Measurements from ENCODE around the gene WDR7. TPM values are rescaled to one million over a fixed set of nuclear protein-coding genes. Genes with fewer than 3 reads are reported as not detected.

Gene WDR7
- total and polyA plus RNA-seq, 2 of the 4 experiments (the other 2 are of a cell fraction), result 3.7 to 23.3 TPM

DNA sequence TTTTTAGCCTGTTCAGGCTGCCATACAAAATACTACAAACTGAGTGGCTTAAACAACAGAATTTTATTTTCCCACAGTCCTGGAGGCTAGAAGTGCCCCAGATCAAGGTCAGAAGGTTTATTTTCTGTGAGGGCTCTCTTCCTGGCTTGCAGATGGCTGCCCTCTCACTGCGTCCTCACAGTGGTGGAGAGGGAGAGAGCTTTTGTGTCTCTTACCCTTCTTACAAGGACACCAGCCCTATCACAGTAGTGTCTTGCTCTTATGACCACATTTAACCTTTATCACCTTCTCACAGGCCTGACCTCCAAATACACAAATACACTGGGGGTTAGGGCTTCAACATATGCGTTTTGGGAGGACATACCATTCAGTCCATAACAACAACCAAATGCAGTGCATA is 11.7 kb downstream of the WDR7 start:
- Histone ChIP-seq H2BK20ac (ENCODE audit: low read depth, low read length) (no peak overlapping the region), H2BK5ac (ENCODE audit: low read depth, low read length, poor library complexity, severe bottlenecking) (no peak overlapping the region), H3K9ac (ENCODE audit: low read depth, low read length) (no peak overlapping the region), H2BK120ac (ENCODE audit: low read depth, low read length) (no peak overlapping the region), H3K9me3 (ENCODE audit: control insufficient read depth, insufficient read depth, low read length) (no peaks in the 10 kb centered on the region), H3K4me3 (ENCODE audit: insufficient read depth, low read depth, low read length) (no peak overlapping the region), H3K9me1 (ENCODE audit: insufficient read depth, low read length) (peaks cover 3% of the 10 kb centered on the region; the same call in 1 of the 2 replicates), H3K36me3 (ENCODE audit: control insufficient read depth, insufficient read depth, low read length) (no peaks in the 10 kb centered on the region), H2AK5ac (ENCODE audit: low read depth, low read length) (no peak overlapping the region), H4K20me1 (ENCODE audit: insufficient read depth, low read length) (peaks cover 3% of the 10 kb centered on the region; the same call in 1 of the 2 replicates), H3K27ac (ENCODE audit: insufficient read depth, low read length) (no peak overlapping the region), H3K23ac (ENCODE audit: low read depth, low read length) (no peak overlapping the region), H4K8ac (ENCODE audit: low read depth in 2 of 2, low read length in 2 of 2) (no peak overlapping the region), H3K4ac (ENCODE audit: low read depth, low read length) (no peak overlapping the region), H4K91ac (ENCODE audit: insufficient read depth, low read depth, low read length) (no peak overlapping the region), H3K79me1 (ENCODE audit: low read depth in 1 of 2, low read length in 2 of 2) (peaks cover 32 to 33% of the 10 kb centered on the region in 2 experiments), H3K18ac (ENCODE audit: low read depth, low read length) (no peak overlapping the region), H2AFZ (replicated peaks; ENCODE audit: low read length, poor library complexity) (no peak overlapping the region), H3K4me2 (ENCODE audit: low read depth, low read length) (no peak overlapping the region), H3K56ac (ENCODE audit: extremely low read depth, insufficient read depth, low read length) (no peak overlapping the region), H2BK15ac (ENCODE audit: low read depth, low read length) (no peak overlapping the region), H3K4me1 (ENCODE audit: control insufficient read depth, insufficient read depth, low read length) (no peaks in the 10 kb centered on the region), H2AK9ac (replicated peaks; ENCODE audit: low read depth, low read length, poor library complexity) (no peak overlapping the region), H3K27me3 (ENCODE audit: control insufficient read depth, insufficient read depth, low read length) (no peaks in the 10 kb centered on the region), H4K5ac (ENCODE audit: low read depth, low read length) (no peak overlapping the region), H3K14ac (replicated peaks; ENCODE audit: low read depth, low read length) (no peak overlapping the region)
- no peak for ATAC-seq (ENCODE audit: low read depth)
- ChIA-PET CTCF (no interaction called here), POLR2A (ENCODE audit: unreplicated experiment) (interaction anchor here (0.6 kb wide), 1 partner anchor 1061 kb away, joined by 3 read pairs; no protein-coding TSS in a partner anchor)
- no CpG with 5 or more reads among the region's 2 CpGs for WGBS, 2 experiments (ENCODE audit: extremely low coverage in 2 of 2, insufficient read length in 1 of 2)
- BruUV-seq (replicated peaks), result no TSS peak
- in situ Hi-C loops (cut with MboI; ENCODE audit: low sequenced_read_pairs), result no loop called here
- TF ChIP-seq RCOR1 (IDR thresholded peaks at IDR 0.05; ENCODE audit: insufficient replicate concordance, low read length) (no peak), BHLHE40 (IDR thresholded peaks at IDR 0.05; ENCODE audit: low read depth, low read length) (no peak), NFE2L2 (IDR thresholded peaks at IDR 0.05; ENCODE audit: low read depth, low read length) (no peak), MAZ (IDR thresholded peaks at IDR 0.05; ENCODE audit: borderline replicate concordance, low read depth, low read length) (no peak), SMC3 (IDR thresholded peaks at IDR 0.05; ENCODE audit: low read depth, low read length) (no peak), CHD1 (IDR thresholded peaks at IDR 0.05; ENCODE audit: low read depth, low read length) (no peak), FOS (IDR thresholded peaks at IDR 0.05; ENCODE audit: low read depth, low read length) (no peak), RAD21 (IDR thresholded peaks at IDR 0.05; ENCODE audit: low read length) (no peak), RFX5 (IDR thresholded peaks at IDR 0.05; ENCODE audit: low read depth, low read length) (no peak), MAFK (IDR thresholded peaks at IDR 0.05; ENCODE audit: low read depth, low read length) (no peak), MXI1 (IDR thresholded peaks at IDR 0.05; ENCODE audit: borderline replicate concordance, low read depth, low read length) (no peak), POLR2A (IDR thresholded peaks at IDR 0.05; ENCODE audit: low read depth, low read length) (no peak), CEBPB (IDR thresholded peaks at IDR 0.05; ENCODE audit: low read depth, low read length) (no peak)
- TF ChIP-seq, protein P1, sequence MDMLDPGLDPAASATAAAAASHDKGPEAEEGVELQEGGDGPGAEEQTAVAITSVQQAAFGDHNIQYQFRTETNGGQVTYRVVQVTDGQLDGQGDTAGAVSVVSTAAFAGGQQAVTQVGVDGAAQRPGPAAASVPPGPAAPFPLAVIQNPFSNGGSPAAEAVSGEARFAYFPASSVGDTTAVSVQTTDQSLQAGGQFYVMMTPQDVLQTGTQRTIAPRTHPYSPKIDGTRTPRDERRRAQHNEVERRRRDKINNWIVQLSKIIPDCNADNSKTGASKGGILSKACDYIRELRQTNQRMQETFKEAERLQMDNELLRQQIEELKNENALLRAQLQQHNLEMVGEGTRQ (IDR thresholded peaks at IDR 0.05; ENCODE audit: low read depth, low read length), result no peak
- TF ChIP-seq, protein P2, sequence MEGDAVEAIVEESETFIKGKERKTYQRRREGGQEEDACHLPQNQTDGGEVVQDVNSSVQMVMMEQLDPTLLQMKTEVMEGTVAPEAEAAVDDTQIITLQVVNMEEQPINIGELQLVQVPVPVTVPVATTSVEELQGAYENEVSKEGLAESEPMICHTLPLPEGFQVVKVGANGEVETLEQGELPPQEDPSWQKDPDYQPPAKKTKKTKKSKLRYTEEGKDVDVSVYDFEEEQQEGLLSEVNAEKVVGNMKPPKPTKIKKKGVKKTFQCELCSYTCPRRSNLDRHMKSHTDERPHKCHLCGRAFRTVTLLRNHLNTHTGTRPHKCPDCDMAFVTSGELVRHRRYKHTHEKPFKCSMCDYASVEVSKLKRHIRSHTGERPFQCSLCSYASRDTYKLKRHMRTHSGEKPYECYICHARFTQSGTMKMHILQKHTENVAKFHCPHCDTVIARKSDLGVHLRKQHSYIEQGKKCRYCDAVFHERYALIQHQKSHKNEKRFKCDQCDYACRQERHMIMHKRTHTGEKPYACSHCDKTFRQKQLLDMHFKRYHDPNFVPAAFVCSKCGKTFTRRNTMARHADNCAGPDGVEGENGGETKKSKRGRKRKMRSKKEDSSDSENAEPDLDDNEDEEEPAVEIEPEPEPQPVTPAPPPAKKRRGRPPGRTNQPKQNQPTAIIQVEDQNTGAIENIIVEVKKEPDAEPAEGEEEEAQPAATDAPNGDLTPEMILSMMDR (conservative IDR thresholded peaks at IDR 0.05; ENCODE audit: low read depth, low read length), result no peak
- TF ChIP-seq, protein P3, sequence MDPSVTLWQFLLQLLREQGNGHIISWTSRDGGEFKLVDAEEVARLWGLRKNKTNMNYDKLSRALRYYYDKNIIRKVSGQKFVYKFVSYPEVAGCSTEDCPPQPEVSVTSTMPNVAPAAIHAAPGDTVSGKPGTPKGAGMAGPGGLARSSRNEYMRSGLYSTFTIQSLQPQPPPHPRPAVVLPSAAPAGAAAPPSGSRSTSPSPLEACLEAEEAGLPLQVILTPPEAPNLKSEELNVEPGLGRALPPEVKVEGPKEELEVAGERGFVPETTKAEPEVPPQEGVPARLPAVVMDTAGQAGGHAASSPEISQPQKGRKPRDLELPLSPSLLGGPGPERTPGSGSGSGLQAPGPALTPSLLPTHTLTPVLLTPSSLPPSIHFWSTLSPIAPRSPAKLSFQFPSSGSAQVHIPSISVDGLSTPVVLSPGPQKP (IDR thresholded peaks at IDR 0.05; ENCODE audit: borderline replicate concordance, low read depth, low read length), result no peak
- dilution Hi-C loops (cut with HindIII; ENCODE audit: low sequenced_read_pairs, unreplicated experiment), result no loop called here
- intact Hi-C loops (cut with micrococcal nuclease), result no loop called here
- no peak for DNase-seq
